GM13977 (cell line): Measurements from ENCODE around the gene PDLIM7.
"Not testable (repeated sequence)": the region's sequence is repeated elsewhere in the genome, so short reads cannot be mapped to it uniquely, and the experiment has no call there.

Experiments
- DNase-seq: peaks from one replicate; pipeline ENCODE4 v3.0.0; 2012; ENCODE audit warnings: low spot score
- CTCF ChIP-seq: IDR thresholded peaks from 2 replicates; pipeline ENCODE4 v1.5.1; 2012; ENCODE audit warnings: mild to moderate bottlenecking, control low read depth; ENCODE audit not compliant: insufficient read depth; ENCODE audit errors: extremely low read depth, missing control alignments
- in situ Hi-C: fragments of 300-500 bp; cut with MboI; formaldehyde crosslinking; loops from one replicate; pipeline ENCODE4 v1.12.0; 2022; ENCODE audit warnings: low sequenced_read_pairs, low pct_unique_long_range_greater_than_20kb, mixed read lengths, inconsistent platforms; ENCODE audit not compliant: unreplicated experiment

PDLIM7 gene

GRCh38 chr5:177487144-177487543, 10.3 kb downstream of the PDLIM7 start:
- DNase-seq: no peak
- no peak for TF ChIP-seq CTCF
- in situ Hi-C loops: no loop called here

GRCh38 chr5:177486256-177486655, 11.1 kb downstream of the PDLIM7 start:
- no peak for TF ChIP-seq CTCF
- in situ Hi-C loops: no loop called here
- no peak for DNase-seq

- in situ Hi-C loops, DNase-seq: not testable (repeated sequence)
Observed at GRCh38 chr5:177485753-177486152, 11.7 kb downstream of the PDLIM7 start.

GRCh38 chr5:177484902-177485549, 12.4 kb downstream of the PDLIM7 start:
- no peak for TF ChIP-seq CTCF
- DNase-seq: no peak
- in situ Hi-C loops: no loop called here

GRCh38 chr5:177483994-177484901, 13.2 kb downstream of the PDLIM7 start:
- no peak for TF ChIP-seq CTCF
- in situ Hi-C loops: no loop called here
- no peak for DNase-seq

GRCh38 chr5:177483042-177483441, 14.4 kb downstream of the PDLIM7 start:
- no peak for TF ChIP-seq CTCF
- no peak for DNase-seq
- in situ Hi-C loops: no loop called here

GRCh38 chr5:177482359-177482795, 15.0 kb downstream of the PDLIM7 start:
- DNase-seq: no peak
- in situ Hi-C loops: no loop called here
- no peak for TF ChIP-seq CTCF
